OCI-LY3 (cell line): ENCODE data around the gene ARID1B.

Source experiments
- H2AFZ ChIP-seq: fragments of 200-600, 300-600 bp; shearing (Covaris generic); 2 replicates; pipeline ENCODE4 v1.6.0; 2014; ENCODE audit warnings: antibody characterized with exemption, low read depth, low read length
- H3K27ac ChIP-seq: fragments of 200-600, 300-600 bp; sonication (generic); 2 replicates; pipeline ENCODE4 v1.5.1; 2014; ENCODE audit warnings: mild to moderate bottlenecking, low read length, moderate library complexity, mixed read lengths
- H3K27me3 ChIP-seq: fragments of 200-600, 300-600 bp; sonication (generic); 2 replicates; pipeline ENCODE4 v1.6.1; 2014; ENCODE audit warnings: low read depth, low read length, mixed read lengths
- H3K36me3 ChIP-seq: fragments of 200-600, 300-600 bp; sonication (generic); replicated peaks from 2 replicates; pipeline ENCODE3; 2014; ENCODE audit warnings: low read depth, low read length, mixed read lengths
- H3K4me1 ChIP-seq: fragments of 300-600, 200-600 bp; sonication (generic); 2 replicates; pipeline ENCODE4 v1.6.1; 2014; ENCODE audit warnings: low read length, mixed read lengths
- H3K4me2 ChIP-seq: fragments of 200-600, 300-600 bp; sonication (generic); 2 replicates; pipeline ENCODE4 v1.6.1; 2014; ENCODE audit warnings: low read length, mixed read lengths
- H3K4me3 ChIP-seq: fragments of 300-600, 200-600 bp; sonication (generic); 2 replicates; pipeline ENCODE4 v1.5.1; 2014; ENCODE audit warnings: antibody characterized with exemption, mild to moderate bottlenecking, low read length, moderate library complexity
- H3K79me2 ChIP-seq: fragments of 300-600, 200-600 bp; shearing (Covaris generic); 2 replicates; pipeline ENCODE4 v1.6.1; 2014; ENCODE audit warnings: mild to moderate bottlenecking, low read length, mixed read lengths
- H3K9ac ChIP-seq: fragments of 300-600, 200-600 bp; shearing (Covaris generic); 2 replicates; pipeline ENCODE4 v1.6.0; 2014; ENCODE audit warnings: mild to moderate bottlenecking, low read length, moderate library complexity
- H3K9me3 ChIP-seq: fragments of 200-600, 300-600 bp; shearing (Covaris generic); 2 replicates; pipeline ENCODE4 v1.6.1; 2014; ENCODE audit warnings: low read length, mixed read lengths; ENCODE audit not compliant: insufficient read depth
- H4K20me1 ChIP-seq: fragments of 200-600, 300-600 bp; sonication (generic); 2 replicates; pipeline ENCODE4 v1.6.1; 2016; ENCODE audit warnings: low read length, mixed read lengths; ENCODE audit not compliant: insufficient read depth
- EZH2phosphoT487 ChIP-seq: fragments of 200-600 bp; shearing (Covaris generic); IDR thresholded peaks from 2 replicates; pipeline ENCODE4 v1.6.1; 2018; ENCODE audit warnings: antibody characterized with exemption, mixed run types, low read depth
- TF ChIP-seq, protein P1 (sequence below): fragments of 200-600, 300-600 bp; sonication (generic); IDR thresholded peaks from 2 replicates; pipeline ENCODE4 v1.5.1; 2014; ENCODE audit warnings: antibody characterized with exemption, low read length, low read depth

The ARID1B gene

DNA sequence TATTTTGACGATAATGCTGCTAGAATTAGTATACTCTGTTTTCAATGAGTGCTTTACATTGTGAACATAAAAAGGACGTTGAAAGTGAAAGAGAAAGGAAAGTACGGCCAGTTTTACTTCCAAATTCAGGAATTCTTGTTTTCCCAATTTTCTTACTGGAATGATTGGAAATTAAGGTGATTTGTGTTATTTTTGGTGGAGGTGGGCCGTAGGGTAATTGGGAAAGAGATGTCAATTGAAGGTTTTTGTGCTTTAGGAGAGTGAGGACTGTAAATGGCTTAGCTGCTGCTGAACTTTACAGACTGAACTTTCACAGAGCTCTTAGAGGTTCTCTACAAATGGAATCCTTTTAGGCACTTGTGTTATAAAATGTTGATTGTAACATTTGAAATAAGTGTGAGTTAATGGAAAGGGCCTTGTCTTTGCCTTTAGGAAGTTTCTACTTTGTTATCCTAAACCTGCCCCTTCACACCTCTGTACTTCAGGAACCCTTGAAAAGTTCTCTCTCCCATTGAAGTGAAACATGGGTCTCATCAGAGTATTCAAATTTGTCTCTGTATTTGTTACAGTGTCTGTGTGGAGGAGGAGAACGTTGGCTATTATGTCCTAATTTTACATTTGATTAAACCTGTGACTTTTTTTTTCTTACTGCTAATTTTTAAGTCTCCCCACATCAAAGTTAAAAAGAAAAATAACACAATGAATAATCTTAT, 256.4 kb downstream of the ARID1B start:
- H2AFZ ChIP-seq: no peak overlapping the region
- H3K9me3 ChIP-seq: no peaks in the 10 kb centered on the region
- H3K27me3 ChIP-seq: no peaks in the 10 kb centered on the region
- peak overlapping the region; percentile 80 for H3K4me3 ChIP-seq
- H3K9ac ChIP-seq: peak overlapping the region; percentile 53
- H4K20me1 ChIP-seq: peaks cover 19% of the 10 kb centered on the region; the same call in 1 of the 2 replicates
- H3K79me2 ChIP-seq: peaks cover 19% of the 10 kb centered on the region
- H3K27ac ChIP-seq: no peak overlapping the region
- peaks cover 13% of the 10 kb centered on the region for H3K4me1 ChIP-seq
- no peaks in the 10 kb centered on the region for H3K36me3 ChIP-seq
- no peak for TF ChIP-seq EZH2phosphoT487
- TF ChIP-seq, protein P1, sequence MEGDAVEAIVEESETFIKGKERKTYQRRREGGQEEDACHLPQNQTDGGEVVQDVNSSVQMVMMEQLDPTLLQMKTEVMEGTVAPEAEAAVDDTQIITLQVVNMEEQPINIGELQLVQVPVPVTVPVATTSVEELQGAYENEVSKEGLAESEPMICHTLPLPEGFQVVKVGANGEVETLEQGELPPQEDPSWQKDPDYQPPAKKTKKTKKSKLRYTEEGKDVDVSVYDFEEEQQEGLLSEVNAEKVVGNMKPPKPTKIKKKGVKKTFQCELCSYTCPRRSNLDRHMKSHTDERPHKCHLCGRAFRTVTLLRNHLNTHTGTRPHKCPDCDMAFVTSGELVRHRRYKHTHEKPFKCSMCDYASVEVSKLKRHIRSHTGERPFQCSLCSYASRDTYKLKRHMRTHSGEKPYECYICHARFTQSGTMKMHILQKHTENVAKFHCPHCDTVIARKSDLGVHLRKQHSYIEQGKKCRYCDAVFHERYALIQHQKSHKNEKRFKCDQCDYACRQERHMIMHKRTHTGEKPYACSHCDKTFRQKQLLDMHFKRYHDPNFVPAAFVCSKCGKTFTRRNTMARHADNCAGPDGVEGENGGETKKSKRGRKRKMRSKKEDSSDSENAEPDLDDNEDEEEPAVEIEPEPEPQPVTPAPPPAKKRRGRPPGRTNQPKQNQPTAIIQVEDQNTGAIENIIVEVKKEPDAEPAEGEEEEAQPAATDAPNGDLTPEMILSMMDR: no peak
- H3K4me2 ChIP-seq: peak overlapping the region; percentile 84

DNA sequence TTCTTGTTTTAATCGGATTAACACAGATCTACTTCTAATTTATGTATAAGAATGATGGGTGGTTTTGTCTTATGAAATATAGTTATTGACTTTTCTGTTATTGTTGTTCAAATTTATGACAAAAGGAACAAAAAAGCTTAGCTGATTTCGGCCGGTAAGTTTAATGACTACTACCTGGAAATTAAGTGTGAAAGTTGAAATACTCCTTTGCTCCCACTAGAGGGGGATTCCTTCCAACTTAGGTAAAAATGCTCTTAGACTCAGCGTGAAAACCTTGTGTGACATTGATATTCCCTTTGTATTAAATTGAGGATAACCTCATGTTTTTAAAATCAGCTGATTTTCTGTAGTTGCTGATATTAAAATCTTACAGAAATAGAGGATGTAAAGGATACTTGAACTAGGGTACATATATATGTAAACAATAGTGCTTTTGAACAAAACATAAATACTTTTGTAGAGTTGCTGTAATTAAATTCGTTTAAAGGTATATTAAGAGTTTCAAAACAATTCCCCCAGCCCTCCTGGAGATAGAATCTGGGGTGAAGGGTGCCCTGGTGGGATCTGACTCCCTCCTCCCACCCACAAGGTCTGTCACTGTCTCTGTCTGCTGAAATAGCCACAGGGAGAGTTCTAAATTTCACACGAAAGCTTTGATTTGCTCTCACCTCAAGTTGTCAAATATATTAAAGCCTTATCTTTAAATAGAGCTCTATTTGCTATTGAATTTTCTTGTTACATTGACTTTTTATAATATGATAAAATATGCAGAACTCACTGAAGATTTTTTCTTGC, 257.5 kb downstream of the ARID1B start:
- TF ChIP-seq, protein P1: peak; percentile 65
- TF ChIP-seq EZH2phosphoT487: no peak
- peaks cover 13% of the 10 kb centered on the region for H3K4me1 ChIP-seq
- H3K27ac ChIP-seq: no peak overlapping the region
- H3K4me2 ChIP-seq: peak overlapping the region; percentile 84
- no peak overlapping the region for H2AFZ ChIP-seq
- H3K36me3 ChIP-seq: no peaks in the 10 kb centered on the region
- no peaks in the 10 kb centered on the region for H3K27me3 ChIP-seq
- peaks cover 19% of the 10 kb centered on the region for H3K79me2 ChIP-seq
- H3K9ac ChIP-seq: no peak overlapping the region
- H3K9me3 ChIP-seq: no peaks in the 10 kb centered on the region
- H4K20me1 ChIP-seq: peaks cover 19% of the 10 kb centered on the region; the same call in 1 of the 2 replicates
- H3K4me3 ChIP-seq: no peak overlapping the region

DNA sequence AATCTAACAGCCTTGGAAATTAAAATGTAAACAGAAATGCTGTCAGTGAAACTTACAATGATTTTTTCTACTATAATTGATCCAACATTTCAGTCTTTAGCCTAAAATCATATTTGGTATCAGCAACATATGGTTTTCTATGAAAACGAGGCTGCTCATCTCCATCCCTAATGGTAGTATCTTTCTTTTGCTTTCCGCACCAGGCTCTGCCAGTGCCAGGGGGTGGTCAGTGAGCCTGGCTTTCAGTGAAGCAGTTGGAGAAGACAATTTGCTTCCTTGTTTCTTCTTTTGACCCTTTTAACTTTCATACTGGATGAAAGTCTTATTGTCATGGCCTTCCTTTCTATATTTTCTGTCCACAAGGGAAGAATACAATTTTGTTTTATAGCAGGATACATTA, 258.4 kb downstream of the ARID1B start:
- Histone ChIP-seq H3K9me3 (no peaks in the 10 kb centered on the region), H2AFZ (no peak overlapping the region), H3K79me2 (peaks cover 15% of the 10 kb centered on the region), H3K9ac (no peak overlapping the region), H3K36me3 (no peaks in the 10 kb centered on the region), H4K20me1 (peaks cover 13% of the 10 kb centered on the region; the same call in 1 of the 2 replicates), H3K4me2 (no peak overlapping the region), H3K27ac (no peak overlapping the region), H3K4me1 (peaks cover 13% of the 10 kb centered on the region), H3K27me3 (no peaks in the 10 kb centered on the region), H3K4me3 (no peak overlapping the region)
- TF ChIP-seq, protein P1: no peak
- no peak for TF ChIP-seq EZH2phosphoT487

DNA sequence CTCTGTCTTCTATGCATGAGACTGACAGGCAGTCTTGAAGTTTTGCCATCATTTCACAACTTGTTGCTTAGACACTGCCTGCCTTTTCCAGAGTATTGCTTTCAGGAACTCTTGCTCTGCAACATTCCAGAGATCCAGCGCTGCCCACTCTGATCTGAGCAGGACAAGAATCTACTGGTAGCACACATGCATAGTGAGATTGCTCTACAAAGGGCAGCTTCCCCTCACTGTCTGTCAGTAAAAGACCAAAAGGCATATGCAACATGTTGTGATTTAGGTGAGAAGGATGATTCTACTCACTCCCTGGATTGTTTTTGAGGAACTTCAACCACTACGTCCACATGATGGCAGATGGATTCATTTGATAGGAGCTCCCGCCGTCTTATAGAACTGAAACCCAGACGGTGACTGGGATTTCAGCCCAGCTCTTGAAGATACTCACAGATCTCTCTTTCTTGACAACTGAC, 259.1 kb downstream of the ARID1B start:
- Histone ChIP-seq H4K20me1 (peaks cover 12% of the 10 kb centered on the region; the same call in 1 of the 2 replicates), H3K27ac (no peak overlapping the region), H3K27me3 (no peaks in the 10 kb centered on the region), H3K4me3 (no peak overlapping the region), H2AFZ (no peak overlapping the region), H3K79me2 (peaks cover 15% of the 10 kb centered on the region), H3K9me3 (no peaks in the 10 kb centered on the region), H3K36me3 (no peaks in the 10 kb centered on the region), H3K4me1 (peaks cover 13% of the 10 kb centered on the region), H3K9ac (no peak overlapping the region), H3K4me2 (no peak overlapping the region)
- TF ChIP-seq, protein P1: no peak
- TF ChIP-seq EZH2phosphoT487: no peak
